ENCODE measurements around the gene ZNF407.

Gene ZNF407

GRCh38 chr18:75088021-75088506 lies 490.4 kb downstream of the ZNF407 start:
- Histone ChIP-seq H3K4me3 (no peak overlapping the region), H3K27ac (no peak overlapping the region)
- peak; percentile 8 for DNase-seq (ENCODE audit: low spot score)
- TF ChIP-seq CTCF (IDR thresholded peaks at IDR 0.05): no peak

DNA sequence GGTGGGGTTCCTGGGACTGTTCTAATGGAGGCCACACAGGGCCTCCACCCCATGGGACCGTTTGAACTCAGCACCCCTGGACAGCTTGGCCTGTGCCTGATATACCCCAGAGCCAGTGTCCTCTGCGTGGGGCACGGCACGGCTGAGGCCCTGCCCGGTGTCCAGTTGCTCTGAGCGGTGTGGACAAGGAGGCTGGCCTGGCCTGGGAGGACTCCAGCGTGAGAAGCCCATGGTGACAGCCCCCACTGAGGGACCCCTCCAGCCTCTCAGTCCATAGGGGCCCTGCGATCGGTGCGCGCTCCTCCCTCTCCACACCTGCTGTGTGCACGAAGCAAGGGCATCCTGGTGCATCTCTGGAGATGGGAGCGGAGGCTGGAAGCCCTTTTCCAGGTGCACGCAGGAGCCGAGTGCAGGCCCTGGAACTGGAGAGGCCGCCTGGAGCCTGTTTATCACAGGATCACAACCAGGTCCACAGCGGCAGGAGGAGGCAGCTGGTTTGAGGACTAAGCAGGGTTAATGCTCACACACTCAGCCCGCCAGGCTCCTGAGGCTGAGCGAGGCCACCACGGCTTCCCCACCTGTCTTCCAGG lies 491.0 kb downstream of the ZNF407 start:
- Histone ChIP-seq H3K27ac (no peak overlapping the region), H3K4me3 (no peak overlapping the region)
- peak; percentile 67 for DNase-seq (ENCODE audit: low spot score)
- TF ChIP-seq CTCF (IDR thresholded peaks at IDR 0.05): no peak

- no peak for TF ChIP-seq CTCF (IDR thresholded peaks at IDR 0.05)
- Histone ChIP-seq H3K27ac (no peak overlapping the region), H3K4me3 (no peak overlapping the region)
- DNase-seq (ENCODE audit: low spot score): peak; percentile 64
These were observed 492.2 kb downstream of the ZNF407 start for GRCh38 chr18:75089748-75090327.

DNA sequence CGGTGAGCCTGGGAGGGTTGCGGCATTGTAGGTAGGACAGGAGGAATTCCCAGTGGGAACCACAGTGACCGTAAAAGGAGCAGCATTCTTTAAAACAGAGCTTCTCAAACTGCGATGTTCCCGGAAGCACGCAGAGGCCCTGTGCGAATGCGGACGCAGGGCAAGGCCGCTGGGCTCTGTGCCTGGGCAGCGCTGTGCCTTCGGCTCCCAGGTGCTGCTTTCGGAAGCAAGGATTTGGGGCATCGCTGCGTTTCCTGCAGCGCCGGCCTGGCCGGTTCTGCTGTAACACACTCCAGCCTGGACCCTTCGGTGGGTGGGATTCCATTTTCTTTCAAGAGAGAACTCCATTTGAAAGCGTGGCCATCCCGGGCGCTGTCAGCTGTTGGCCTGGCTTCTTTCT lies 492.7 kb downstream of the ZNF407 start:
- peak; percentile 64 for DNase-seq (ENCODE audit: low spot score)
- H3K27ac ChIP-seq: no peak overlapping the region
- H3K4me3 ChIP-seq: no peak overlapping the region
- TF ChIP-seq CTCF (IDR thresholded peaks at IDR 0.05): no peak

GRCh38 chr18:75097491-75098225 lies 500.0 kb downstream of the ZNF407 start:
- Histone ChIP-seq H3K4me3 (no peak overlapping the region), H3K27ac (no peak overlapping the region)
- DNase-seq (ENCODE audit: low spot score): peak; percentile 49
- no peak for TF ChIP-seq CTCF (IDR thresholded peaks at IDR 0.05)

GRCh38 chr18:75100832-75101630 lies 503.4 kb downstream of the ZNF407 start:
- TF ChIP-seq CTCF (IDR thresholded peaks at IDR 0.05): no peak
- peak; percentile 52 for DNase-seq (ENCODE audit: low spot score)
- no peak overlapping the region for H3K4me3 ChIP-seq
- no peak overlapping the region for H3K27ac ChIP-seq

Measured in coronary artery (tissue), 2 donors.